Embryonic facial prominence (tissue), 1 donor: ENCODE results near the gene METTL13.

Source experiments
- DNase-seq: peaks from one replicate; pipeline ENCODE4 v3.0.0-alpha.2; 2016; ENCODE audit errors: extremely low spot score

METTL13 gene

GRCh38 chr1:171781176-171781875, at the start of gene METTL13:
METTL13 (plus strand) TSS chr1:171781660; CDS start chr1:171781968, 308 bp downstream.
- peak; percentile 97 for DNase-seq

GRCh38 chr1:171736196-171736595, 45.3 kb upstream of the METTL13 start:
- no peak for DNase-seq

DNA sequence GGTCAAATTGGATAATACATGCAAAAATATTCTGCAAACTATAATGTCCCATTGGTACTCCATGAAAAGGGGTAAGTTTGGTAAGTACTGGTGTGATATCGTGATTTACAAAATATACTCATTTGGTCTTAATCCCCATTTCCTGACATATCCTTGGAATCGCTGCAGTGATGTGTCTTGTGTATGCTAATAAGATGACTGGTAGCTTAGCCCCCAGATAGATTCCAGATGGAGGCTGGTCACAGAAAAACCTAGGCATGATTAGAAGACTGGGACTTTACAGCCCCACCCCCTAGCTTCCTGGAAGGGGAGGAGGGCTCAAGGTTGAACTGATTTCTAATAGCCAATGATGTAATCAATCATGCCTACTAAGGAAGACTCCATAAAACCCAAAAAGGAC, 42.5 kb upstream of the METTL13 start:
- no peak for DNase-seq

DNA sequence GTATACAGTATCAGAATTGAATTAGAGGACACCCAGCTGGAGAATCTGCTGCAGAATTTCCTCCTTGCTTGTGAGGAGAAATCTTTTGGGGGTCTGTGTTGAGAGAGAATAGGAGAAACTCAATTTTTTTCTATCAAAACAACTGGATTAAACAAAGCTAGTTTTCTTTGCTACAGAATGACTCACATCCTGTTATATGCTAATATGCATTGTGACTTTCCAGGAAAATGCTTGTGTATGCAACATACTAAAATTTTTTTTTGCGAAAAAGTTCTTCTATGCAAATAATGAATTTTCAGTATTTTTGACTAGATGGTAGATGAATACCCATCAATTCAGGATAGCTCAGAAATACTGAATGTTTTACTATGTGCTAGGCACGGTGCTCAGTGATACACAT, 41.8 kb upstream of the METTL13 start:
- no peak for DNase-seq

GRCh38 chr1:171740356-171740863, 41.0 kb upstream of the METTL13 start:
- DNase-seq = no peak

DNA sequence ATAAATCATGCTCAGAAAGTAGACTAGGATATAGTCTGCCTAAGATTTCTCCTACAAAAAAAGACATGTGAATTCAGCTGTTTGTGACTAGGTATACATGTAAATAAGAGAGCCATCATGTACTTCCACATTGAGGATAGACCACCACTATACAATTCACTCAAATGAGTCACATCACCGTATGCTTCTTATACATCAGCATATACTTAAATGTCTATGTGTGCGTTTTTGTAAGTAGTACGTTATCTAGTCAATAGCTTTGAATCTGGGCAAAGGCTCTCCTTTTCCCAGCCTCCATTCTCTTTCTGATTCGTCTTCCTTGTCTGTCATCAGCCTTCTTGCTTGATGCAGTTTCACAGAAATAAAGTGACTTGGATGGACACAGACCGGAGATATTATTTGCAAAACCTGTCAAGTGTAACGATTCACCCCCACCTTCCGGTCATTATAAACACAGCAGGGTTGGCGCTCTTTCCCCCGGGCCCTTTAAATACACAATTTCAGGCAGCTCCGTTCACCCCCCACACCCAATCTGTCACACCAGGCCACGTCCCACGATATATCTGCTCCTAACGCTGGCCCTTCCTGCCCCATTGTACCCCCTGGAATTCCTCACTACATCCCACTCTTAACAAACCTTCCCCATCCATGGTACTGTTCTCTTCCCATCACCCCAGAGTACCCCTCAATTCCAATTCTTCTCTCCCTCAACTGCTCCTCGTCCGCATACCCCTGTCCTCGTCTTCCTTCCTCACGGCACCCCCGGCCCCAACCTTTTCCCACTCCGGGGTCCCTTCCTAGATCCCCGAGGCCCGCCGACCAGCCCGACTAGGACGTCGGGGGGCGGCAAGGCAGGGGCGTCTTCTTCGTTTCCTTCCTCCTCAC, 40.2 kb upstream of the METTL13 start:
- DNase-seq = no peak

GRCh38 chr1:171741872-171742576, 39.4 kb upstream of the METTL13 start, which contains the start of gene VAMP4:
VAMP4 (minus strand) TSS chr1:171742065; CDS start chr1:171738414, 3,651 bp downstream.
- DNase-seq = peak; percentile 82

DNA sequence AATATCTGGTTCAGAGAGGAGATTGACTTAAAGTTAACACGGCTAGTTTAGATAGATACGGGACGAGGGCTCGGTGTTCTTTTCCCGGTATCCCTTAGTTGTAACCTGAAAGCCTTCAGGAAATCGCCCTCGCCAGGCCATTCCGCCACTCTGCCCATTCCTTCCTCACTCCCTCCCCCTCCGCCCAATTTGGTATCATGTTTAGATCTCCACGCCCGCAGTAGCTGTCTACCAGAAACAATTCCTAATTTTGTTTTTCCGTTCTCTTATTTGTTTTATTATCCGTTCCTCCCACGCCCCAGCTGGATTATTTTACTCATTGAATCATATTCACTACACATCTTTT, 38.9 kb upstream of the METTL13 start:
- peak; percentile 18 for DNase-seq

- peak; percentile 20 for DNase-seq
Observed at GRCh38 chr1:171743081-171743870, 38.2 kb upstream of the METTL13 start.

GRCh38 chr1:171744986-171745385, 36.5 kb upstream of the METTL13 start:
- DNase-seq = no peak

DNA sequence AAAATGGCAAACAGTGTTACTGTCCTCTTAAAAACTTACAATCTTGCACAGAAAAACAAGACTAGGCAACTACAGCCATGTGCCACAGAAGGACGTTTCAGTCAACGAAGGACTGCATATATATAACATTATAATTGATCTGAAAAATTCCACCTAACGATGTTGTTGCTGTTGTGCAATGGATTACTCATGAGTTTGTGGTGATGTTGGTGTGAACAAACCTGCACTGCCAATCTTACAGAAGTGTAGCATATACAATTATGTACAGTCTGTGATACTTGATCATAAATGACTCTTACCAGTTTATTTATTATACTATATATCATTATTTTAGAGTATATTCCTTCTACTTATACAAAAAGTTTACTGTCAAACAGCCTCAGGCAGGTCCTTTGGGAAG, 32.8 kb upstream of the METTL13 start:
- no peak for DNase-seq

DNA sequence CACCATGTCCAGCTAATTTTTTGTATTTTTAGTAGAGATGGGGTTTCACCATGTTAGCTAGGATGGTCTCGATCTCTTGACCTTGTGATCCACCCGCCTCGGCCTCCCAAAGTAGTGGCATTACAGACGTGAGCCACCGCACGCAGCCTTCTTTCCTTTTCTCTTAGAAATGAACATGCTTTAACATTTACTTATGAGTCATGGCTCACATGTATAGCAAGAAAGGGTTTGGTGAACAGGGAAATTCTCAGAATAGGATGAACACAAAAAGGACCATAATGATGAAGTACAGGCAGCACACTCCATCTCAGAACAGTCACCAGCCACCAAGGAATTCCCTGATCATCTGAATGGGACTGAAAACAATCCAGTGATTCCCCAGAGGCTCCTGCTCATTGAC, 30.2 kb upstream of the METTL13 start:
- no peak for DNase-seq

DNA sequence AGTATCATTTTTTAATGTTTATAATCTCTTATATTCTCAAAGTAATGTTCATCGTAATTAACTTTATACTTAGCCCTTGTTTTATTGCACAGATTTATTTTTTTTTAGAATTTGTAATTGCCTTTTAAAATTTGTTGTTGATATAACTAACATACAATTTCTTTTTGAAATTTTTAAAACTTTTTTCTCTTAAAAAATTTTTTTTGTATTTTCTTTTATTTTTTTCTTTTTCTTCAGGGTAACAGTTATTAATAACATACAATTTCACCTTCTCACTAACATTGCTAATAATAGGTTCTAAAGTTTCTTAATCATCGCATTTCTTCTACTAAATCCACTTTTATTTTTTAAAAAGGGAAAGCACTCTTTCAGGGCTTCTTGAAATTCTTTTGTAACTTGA, 28.3 kb upstream of the METTL13 start:
- no peak for DNase-seq

GRCh38 chr1:171753685-171754352, 27.6 kb upstream of the METTL13 start:
- DNase-seq = no peak

- no peak for DNase-seq
Observed at GRCh38 chr1:171754353-171754705, 27.1 kb upstream of the METTL13 start.

- DNase-seq = no peak
Observed at GRCh38 chr1:171754971-171755370, 26.5 kb upstream of the METTL13 start.

GRCh38 chr1:171756856-171757255, 24.6 kb upstream of the METTL13 start:
- no peak for DNase-seq

DNA sequence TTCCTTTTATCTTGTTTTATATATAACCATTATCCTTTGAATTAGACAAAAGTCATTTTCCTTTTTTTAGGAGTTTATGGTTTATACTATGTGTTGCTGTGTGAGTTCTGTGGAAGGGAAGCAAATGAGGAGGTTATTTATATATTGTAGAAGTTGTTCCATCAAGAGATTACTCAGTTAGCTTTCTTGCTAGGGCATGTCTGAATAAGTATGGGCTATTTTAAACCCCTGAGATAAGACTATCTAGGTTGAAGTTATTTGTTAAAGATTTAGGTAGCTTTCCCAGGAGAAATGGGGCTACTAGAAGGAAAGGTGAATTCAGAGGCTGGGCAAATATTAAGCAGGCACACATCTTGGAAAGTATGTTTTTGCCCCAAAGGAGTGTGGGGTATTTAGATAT, 23.4 kb upstream of the METTL13 start:
- no peak for DNase-seq

- DNase-seq = no peak
Observed at GRCh38 chr1:171762143-171762563, 19.3 kb upstream of the METTL13 start.

- DNase-seq = no peak
Observed at GRCh38 chr1:171763764-171764163, 17.7 kb upstream of the METTL13 start.

DNA sequence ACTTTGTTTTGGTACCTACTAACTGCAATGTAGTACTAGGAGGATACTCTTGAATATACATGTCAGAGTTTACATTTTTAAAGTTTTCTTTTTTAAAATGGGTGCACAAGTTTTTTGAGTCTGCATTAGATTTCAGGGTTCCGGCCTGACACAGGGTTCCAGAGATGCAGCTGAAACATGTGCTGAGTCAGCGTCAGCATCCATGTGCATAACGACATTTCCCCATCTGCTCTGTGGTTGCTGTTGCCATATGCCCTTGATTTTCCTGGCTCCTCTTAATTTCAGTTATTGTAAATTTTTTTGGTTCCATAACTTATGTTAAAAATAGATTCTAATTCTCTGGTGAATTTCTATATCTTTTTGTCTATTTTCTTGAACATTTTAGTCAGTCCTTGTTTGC, 12.3 kb upstream of the METTL13 start:
- peak; percentile 24 for DNase-seq
